ENCODE data around the gene ELP5. TPM values are rescaled to one million over a fixed set of nuclear protein-coding genes. Genes with fewer than 3 reads are reported as not detected.

Gene ELP5
- total and polyA plus RNA-seq, 10 of the 15 experiments (the other 5 are each of a cell fraction or from before 2014, with no cell fraction given), result 41.1 to 109 (median 77.5) TPM

DNA sequence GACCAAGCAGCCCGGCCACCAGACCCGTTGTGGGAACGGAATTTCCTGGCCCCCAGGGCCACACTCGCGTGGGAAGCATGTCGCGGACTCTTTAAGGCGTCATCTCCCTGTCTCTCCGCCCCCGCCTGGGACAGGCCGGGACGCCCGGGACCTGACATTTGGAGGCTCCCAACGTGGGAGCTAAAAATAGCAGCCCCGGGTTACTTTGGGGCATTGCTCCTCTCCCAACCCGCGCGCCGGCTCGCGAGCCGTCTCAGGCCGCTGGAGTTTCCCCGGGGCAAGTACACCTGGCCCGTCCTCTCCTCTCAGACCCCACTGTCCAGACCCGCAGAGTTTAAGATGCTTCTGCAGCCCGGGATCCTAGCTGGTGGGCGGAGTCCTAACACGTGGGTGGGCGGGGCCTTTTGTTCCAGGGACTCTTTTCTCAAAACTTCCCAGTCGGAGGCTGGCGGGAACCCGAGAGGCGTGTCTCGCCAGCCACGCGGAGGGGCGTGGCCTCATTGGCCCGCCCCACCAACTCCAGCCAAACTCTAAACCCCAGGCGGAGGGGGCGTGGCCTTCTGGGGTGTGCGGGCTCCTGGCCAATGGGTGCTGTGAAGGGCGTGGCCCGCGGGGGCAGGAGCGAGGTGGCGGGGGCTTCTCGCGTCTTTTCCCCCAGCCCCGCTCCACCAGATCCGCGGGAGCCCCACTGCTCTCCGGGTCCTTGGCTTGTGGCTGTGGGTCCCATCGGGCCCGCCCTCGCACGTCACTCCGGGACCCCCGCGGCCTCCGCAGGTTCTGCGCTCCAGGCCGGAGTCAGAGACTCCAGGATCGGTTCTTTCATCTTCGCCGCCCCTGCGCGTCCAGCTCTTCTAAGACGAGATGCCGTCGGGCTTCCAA is 29.3 kb downstream of the ELP5 start, which contains the start of gene SLC2A4:
SLC2A4 (plus strand) TSS at position 645 of the 879 bp plus-strand sequence; CDS start at position 862, 217 bp downstream.
- Histone ChIP-seq H3K9me3 (replicated peaks; ENCODE audit: control insufficient read depth, insufficient read depth, low read length) (no peaks in the 10 kb centered on the region), H2AFZ (ENCODE audit: control insufficient read depth, low read depth, low read length) (peak within 1 kb of the TSS; percentile 82), H3K4me2 (ENCODE audit: control insufficient read depth, insufficient read depth) (peak within 1 kb of the TSS; percentile 98), H3K79me2 (ENCODE audit: control insufficient read depth, insufficient read depth, low read length) (no peaks in the 10 kb centered on the region), H3K36me3 (ENCODE audit: control insufficient read depth in 2 of 2, insufficient read depth in 2 of 2, low read length in 1 of 2) (no peaks in the 10 kb centered on the region), H4K20me1 (ENCODE audit: control insufficient read depth, insufficient read depth) (no peaks in the 10 kb centered on the region; the same call in 1 of the 2 replicates), H3K4me3 (peak within 1 kb of the TSS; percentile 56), H3K9ac (ENCODE audit: control insufficient read depth, insufficient read depth, low read length) (no peak within 1 kb of the TSS; the same call in 1 of the 2 replicates), H3K4me1 (ENCODE audit: control insufficient read depth, insufficient read depth, low read length) (peaks cover 8% of the 10 kb centered on the region), H3K27ac (ENCODE audit: control insufficient read depth, insufficient read depth) (no peak within 1 kb of the TSS), H3K27me3 (replicated peaks in 1 of 2; ENCODE audit: control insufficient read depth in 2 of 2, insufficient read depth in 2 of 2, low read length in 1 of 2) (no peaks in the 10 kb centered on the region; a peak in 2 of 4 replicates)
- DNase-seq (ENCODE audit: low read depth, low spot score), result peak; percentile 41
- ChIA-PET POLR2A (interaction anchor here (0.7 to 1.7 kb wide), 2 partner anchors 15 to 73 kb away, joined by 4 to 6 read pairs; partner anchors contain the start of gene TMEM95), RAD21 (ENCODE audit: unreplicated experiment) (interaction anchor here (0.6 to 2.3 kb wide), 4 partner anchors 15 to 407 kb away, joined by 3 to 11 read pairs (median 4); no protein-coding TSS in a partner anchor), CTCF (interaction anchor here (0.7 to 10.3 kb wide), 10 partner anchors 15 to 406 kb away, joined by 3 to 102 read pairs (median 4); partner anchors contain the start of genes ACAP1, NEURL4 and TP53), SMC1A (ENCODE audit: uncharacterized antibody, unreplicated experiment) (interaction anchor here (0.5 to 3.3 kb wide), 5 partner anchors 15 to 79 kb away, joined by 3 to 17 read pairs (median 4); partner anchors contain the start of genes ACAP1 and TMEM95)
- ATAC-seq, result peak; percentile 88
- peak; percentile 71 for FAIRE-seq
- intact Hi-C loops (cut with micrococcal nuclease; ENCODE audit: unreplicated experiment) (loop anchor here (2.0 kb wide), 1 partner anchor 63 kb away; no protein-coding TSS in a partner anchor), in situ Hi-C loops (cut with MboI) (no loop called here)
- BruUV-seq (replicated peaks), result no TSS peak
- 3% methylated on average over 71 of the region's 71 CpGs for WGBS (ENCODE audit: insufficient coverage, insufficient replicate concordance, low lambda C conversion rate, missing lambda C conversion rate)
- TF ChIP-seq, protein P1, sequence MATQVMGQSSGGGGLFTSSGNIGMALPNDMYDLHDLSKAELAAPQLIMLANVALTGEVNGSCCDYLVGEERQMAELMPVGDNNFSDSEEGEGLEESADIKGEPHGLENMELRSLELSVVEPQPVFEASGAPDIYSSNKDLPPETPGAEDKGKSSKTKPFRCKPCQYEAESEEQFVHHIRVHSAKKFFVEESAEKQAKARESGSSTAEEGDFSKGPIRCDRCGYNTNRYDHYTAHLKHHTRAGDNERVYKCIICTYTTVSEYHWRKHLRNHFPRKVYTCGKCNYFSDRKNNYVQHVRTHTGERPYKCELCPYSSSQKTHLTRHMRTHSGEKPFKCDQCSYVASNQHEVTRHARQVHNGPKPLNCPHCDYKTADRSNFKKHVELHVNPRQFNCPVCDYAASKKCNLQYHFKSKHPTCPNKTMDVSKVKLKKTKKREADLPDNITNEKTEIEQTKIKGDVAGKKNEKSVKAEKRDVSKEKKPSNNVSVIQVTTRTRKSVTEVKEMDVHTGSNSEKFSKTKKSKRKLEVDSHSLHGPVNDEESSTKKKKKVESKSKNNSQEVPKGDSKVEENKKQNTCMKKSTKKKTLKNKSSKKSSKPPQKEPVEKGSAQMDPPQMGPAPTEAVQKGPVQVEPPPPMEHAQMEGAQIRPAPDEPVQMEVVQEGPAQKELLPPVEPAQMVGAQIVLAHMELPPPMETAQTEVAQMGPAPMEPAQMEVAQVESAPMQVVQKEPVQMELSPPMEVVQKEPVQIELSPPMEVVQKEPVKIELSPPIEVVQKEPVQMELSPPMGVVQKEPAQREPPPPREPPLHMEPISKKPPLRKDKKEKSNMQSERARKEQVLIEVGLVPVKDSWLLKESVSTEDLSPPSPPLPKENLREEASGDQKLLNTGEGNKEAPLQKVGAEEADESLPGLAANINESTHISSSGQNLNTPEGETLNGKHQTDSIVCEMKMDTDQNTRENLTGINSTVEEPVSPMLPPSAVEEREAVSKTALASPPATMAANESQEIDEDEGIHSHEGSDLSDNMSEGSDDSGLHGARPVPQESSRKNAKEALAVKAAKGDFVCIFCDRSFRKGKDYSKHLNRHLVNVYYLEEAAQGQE (IDR thresholded peaks at IDR 0.05; ENCODE audit: low read depth, low read length), result no peak
- TF ChIP-seq PAX5 (IDR thresholded peaks at IDR 0.05; ENCODE audit: borderline replicate concordance, low read depth, low read length) (no peak), BHLHE40 (IDR thresholded peaks at IDR 0.05; ENCODE audit: borderline replicate concordance in 1 of 2, low read depth in 2 of 2, low read length in 1 of 2) (peak in 1 of 2 experiments; percentile 49; a peak in 1 of 4 replicates), EGR1 (IDR thresholded peaks at IDR 0.05; ENCODE audit: borderline replicate concordance in 1 of 2, low read depth in 2 of 2, low read length in 2 of 2) (no peak), ESRRA (IDR thresholded peaks at IDR 0.05; ENCODE audit: low read length) (no peak), IKZF2 (IDR thresholded peaks at IDR 0.05) (0 out of 4 replicates have a peak, but pooled peaks of 1 of the 2 experiments have one; percentile 6), HDAC2 (IDR thresholded peaks at IDR 0.05) (no peak), TCF12 (IDR thresholded peaks at IDR 0.05; ENCODE audit: low read depth, low read length) (no peak)
- TF ChIP-seq, protein P2, sequence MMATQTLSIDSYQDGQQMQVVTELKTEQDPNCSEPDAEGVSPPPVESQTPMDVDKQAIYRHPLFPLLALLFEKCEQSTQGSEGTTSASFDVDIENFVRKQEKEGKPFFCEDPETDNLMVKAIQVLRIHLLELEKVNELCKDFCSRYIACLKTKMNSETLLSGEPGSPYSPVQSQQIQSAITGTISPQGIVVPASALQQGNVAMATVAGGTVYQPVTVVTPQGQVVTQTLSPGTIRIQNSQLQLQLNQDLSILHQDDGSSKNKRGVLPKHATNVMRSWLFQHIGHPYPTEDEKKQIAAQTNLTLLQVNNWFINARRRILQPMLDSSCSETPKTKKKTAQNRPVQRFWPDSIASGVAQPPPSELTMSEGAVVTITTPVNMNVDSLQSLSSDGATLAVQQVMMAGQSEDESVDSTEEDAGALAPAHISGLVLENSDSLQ (IDR thresholded peaks at IDR 0.05), result peak; percentile 8; the same call in 1 of the 2 replicates
- TF ChIP-seq, protein P3, sequence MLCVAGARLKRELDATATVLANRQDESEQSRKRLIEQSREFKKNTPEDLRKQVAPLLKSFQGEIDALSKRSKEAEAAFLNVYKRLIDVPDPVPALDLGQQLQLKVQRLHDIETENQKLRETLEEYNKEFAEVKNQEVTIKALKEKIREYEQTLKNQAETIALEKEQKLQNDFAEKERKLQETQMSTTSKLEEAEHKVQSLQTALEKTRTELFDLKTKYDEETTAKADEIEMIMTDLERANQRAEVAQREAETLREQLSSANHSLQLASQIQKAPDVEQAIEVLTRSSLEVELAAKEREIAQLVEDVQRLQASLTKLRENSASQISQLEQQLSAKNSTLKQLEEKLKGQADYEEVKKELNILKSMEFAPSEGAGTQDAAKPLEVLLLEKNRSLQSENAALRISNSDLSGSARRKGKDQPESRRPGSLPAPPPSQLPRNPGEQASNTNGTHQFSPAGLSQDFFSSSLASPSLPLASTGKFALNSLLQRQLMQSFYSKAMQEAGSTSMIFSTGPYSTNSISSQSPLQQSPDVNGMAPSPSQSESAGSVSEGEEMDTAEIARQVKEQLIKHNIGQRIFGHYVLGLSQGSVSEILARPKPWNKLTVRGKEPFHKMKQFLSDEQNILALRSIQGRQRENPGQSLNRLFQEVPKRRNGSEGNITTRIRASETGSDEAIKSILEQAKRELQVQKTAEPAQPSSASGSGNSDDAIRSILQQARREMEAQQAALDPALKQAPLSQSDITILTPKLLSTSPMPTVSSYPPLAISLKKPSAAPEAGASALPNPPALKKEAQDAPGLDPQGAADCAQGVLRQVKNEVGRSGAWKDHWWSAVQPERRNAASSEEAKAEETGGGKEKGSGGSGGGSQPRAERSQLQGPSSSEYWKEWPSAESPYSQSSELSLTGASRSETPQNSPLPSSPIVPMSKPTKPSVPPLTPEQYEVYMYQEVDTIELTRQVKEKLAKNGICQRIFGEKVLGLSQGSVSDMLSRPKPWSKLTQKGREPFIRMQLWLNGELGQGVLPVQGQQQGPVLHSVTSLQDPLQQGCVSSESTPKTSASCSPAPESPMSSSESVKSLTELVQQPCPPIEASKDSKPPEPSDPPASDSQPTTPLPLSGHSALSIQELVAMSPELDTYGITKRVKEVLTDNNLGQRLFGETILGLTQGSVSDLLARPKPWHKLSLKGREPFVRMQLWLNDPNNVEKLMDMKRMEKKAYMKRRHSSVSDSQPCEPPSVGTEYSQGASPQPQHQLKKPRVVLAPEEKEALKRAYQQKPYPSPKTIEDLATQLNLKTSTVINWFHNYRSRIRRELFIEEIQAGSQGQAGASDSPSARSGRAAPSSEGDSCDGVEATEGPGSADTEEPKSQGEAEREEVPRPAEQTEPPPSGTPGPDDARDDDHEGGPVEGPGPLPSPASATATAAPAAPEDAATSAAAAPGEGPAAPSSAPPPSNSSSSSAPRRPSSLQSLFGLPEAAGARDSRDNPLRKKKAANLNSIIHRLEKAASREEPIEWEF (IDR thresholded peaks at IDR 0.05; ENCODE audit: insufficient replicate concordance, low read depth, low read length), result no peak
